Spleen (tissue), 7 donors: ENCODE results near the gene THY1.

ENCODE experiments used
- POLR2A ChIP-seq, 3 donors: fragments of 450-650 bp; IDR thresholded peaks; one replicate each; pipeline ENCODE4 v1.5.1; 2017; ENCODE audit warnings: antibody characterized with exemption in 3 of 3, mild to moderate bottlenecking in 1 of 3
- POLR2AphosphoS5 ChIP-seq, 3 donors: sonication (generic); formaldehyde crosslinking; IDR thresholded peaks; one replicate each; pipeline ENCODE4 v1.5.1; 2017; ENCODE audit warnings: antibody characterized with exemption in 3 of 3
- TF ChIP-seq, protein P1 (sequence below), 11 experiments: fragments of 200-600 bp in 7 of 11; fragments of 450-650 bp in 4 of 11; sonication (generic) in 4 of 11; IDR thresholded peaks in 8 of 11; conservative IDR thresholded peaks in 3 of 11; 1 replicate in 7 of 11; 2 replicates in 4 of 11; pipeline versions ENCODE4 v1.4.0 to v1.8.0; 2016 to 2021; ENCODE audit warnings: antibody characterized with exemption in 11 of 11, inconsistent platforms in 4 of 11, mild to moderate bottlenecking in 1 of 11
- donor health status: DM: no; HTN: no; CAD: no; lungs with moderate emphysema.
- donor health status: DM: no; HTN: no; CAD: no.
- donor health status: DM: no; HTN: no; CAD: no.

DNA sequence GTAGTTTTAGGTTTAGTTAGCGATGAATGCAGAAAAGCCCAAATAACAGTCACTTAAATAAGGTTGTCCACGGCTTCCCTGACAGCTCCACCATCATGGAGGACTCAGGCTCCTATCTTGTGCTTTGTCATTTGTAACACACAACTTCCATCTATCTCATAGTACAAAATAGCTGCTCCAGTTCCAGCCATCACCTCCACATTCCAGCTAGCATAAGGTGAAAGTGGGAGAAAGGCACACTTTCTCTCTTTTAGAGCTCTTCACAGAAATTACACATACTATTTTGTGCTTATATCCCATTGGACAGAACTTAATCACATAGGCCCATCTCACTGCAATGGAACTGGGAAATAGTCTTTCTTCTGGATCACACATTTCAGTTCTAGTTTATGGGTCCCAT, 8.7 kb downstream of the THY1 start:
- TF ChIP-seq, protein P1, sequence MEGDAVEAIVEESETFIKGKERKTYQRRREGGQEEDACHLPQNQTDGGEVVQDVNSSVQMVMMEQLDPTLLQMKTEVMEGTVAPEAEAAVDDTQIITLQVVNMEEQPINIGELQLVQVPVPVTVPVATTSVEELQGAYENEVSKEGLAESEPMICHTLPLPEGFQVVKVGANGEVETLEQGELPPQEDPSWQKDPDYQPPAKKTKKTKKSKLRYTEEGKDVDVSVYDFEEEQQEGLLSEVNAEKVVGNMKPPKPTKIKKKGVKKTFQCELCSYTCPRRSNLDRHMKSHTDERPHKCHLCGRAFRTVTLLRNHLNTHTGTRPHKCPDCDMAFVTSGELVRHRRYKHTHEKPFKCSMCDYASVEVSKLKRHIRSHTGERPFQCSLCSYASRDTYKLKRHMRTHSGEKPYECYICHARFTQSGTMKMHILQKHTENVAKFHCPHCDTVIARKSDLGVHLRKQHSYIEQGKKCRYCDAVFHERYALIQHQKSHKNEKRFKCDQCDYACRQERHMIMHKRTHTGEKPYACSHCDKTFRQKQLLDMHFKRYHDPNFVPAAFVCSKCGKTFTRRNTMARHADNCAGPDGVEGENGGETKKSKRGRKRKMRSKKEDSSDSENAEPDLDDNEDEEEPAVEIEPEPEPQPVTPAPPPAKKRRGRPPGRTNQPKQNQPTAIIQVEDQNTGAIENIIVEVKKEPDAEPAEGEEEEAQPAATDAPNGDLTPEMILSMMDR (IDR thresholded peaks at IDR 0.05 in 8 of 11, conservative IDR thresholded peaks at IDR 0.05 in 3 of 11): no peak
- TF ChIP-seq POLR2A (IDR thresholded peaks at IDR 0.05): no peak
- TF ChIP-seq POLR2AphosphoS5 (IDR thresholded peaks at IDR 0.05): no peak
